ENCODE data around the gene BTBD19.
"Not testable (repeated sequence)": the region's sequence is repeated elsewhere in the genome, so short reads cannot be mapped to it uniquely, and the experiment has no call there.

BTBD19 gene

DNA sequence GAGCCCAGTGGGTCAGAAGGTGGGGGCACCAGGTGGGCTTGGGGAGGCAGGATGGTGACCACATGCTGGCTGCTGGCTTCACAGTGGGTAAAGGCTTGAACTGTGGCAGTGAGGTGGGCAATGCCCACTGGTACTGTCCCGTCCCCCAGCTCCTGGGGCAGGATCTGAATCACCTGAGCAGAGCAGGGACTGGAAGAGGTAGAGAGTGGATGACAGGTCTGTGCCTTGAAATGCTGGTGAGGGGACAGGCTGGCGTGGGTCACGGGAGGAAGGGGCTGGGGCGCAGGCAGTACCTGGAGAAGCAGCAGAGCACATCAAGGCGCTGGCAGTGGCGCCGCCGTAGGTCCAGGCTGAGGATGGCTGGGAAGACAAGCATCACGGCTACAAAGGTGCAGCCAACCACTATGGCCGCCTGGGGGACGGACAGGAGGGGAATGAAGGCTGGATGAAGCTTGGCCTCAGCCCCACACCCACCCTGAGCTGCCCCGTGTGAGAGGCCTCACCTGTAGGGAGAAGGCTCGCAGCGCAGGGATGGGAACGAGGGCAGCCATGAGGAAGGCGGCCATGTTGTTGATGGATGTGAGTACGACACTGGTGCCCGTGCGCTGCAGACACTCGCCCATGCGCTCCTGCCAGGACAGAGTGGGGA is 19.8 kb downstream of the BTBD19 start:
- no peak for DNase-seq (ENCODE audit: low spot score)

DNA sequence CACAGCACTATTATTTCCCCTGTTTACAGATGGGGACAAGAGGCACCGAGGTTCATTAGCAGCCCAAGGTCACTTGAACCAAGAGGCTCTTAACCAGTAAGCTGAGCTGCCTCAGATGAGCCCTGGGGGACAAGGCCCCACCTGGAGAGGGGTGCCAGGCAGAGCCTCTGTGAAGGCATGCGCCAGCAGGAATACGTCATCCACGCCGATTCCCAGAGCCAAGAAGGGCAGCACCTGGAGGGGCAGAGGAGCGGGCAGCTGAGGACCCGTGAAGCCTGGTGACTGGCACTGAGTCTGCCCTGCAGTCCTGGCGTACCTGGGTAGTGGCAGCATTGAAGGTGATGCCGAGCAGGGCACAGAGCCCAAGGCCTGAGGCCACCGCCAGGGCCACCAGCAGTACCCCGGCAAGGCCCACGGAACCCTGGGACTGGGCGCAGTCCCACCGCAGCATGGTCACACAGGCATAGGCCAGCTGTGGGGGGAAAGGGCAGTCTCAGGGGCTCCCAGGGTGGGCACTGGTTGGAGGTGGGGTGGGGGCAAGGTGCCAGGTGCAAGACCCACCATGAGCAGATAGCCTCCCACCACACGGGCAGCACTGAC is 20.6 kb downstream of the BTBD19 start:
- DNase-seq (ENCODE audit: low spot score) = no peak

DNA sequence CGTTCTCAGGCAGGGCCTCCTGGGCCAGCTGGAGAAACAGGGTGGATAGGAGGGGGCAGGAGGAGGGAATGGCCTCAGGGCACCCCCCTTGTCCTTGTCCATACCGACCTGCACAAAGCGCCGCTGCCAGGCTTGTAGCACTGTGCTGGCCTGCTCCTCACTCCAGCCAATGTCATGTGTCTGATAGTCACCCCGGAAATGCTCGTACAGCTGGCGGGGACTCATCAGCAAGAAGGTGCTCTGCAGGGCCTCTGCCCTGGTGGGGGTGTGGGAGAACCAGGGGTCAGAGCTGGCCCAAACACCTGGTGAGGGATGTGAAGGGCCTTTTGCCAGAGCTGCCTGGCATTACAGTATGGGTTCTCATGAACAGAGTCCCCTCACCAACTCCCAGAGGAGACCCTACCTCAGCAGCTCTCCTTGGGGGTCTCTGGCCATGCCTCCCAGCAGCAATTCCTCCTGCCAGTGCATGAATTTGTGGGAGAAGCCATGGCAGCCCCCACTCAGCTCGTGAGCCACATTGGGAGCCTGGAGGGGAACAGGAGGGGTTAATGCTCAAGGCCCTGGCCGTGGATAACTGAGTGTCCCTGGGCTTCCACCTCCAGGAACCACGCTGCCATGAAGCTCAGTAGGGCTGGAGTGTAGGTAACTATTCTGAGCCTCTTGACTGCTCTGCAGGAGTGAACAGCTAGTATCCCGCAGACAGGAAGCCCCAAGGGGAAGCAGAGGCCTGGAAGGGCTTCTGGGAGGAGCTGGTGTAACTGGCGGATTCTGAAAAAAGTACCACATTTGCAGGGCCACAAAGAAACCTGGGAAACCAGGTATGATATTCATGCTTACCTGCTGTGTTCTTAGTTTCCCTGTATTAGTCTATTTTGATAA is 21.4 kb downstream of the BTBD19 start:
- DNase-seq (ENCODE audit: low spot score) = no peak

DNA sequence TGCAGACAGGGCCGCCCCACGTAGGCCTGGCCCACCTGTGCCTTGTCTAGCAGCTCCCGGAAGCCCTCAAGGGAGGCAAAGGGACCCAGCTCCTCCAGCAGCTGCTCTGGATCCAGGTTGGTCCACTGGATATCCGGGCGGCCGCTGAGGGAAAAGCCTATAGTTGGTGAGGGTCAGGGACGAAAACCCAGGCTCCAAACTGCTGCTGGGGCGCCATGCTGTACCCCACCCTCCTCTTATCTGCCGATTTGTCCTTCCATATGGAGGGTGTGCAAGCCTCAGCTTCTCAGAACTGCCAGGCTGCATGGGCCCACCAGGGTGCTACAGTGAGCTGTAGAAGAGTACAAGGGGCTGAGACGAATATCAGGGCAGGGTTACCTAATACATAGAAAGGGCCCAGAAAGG is 22.6 kb downstream of the BTBD19 start:
- no peak for DNase-seq (ENCODE audit: low spot score)

DNA sequence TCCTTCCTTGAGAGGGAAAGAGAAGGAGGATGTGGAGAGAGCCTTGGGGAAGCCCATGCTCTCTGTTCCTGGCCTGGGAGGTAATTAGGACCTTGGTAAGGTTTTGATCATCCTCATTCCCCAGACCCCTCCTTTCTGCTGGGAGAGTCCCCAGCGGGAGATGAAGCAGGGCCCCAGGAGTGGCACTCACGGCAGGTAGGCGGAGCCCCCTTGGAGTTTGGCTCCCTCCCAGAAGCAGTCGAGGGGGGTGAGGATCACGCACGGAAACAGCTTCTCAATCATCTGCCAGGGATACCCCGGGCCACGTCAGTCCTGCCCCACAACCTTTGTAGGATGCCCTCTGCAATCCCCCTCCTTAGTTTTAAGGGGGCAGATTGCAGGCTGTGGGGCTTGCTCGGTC is 23.2 kb downstream of the BTBD19 start:
- DNase-seq (ENCODE audit: low spot score) = no peak

DNA sequence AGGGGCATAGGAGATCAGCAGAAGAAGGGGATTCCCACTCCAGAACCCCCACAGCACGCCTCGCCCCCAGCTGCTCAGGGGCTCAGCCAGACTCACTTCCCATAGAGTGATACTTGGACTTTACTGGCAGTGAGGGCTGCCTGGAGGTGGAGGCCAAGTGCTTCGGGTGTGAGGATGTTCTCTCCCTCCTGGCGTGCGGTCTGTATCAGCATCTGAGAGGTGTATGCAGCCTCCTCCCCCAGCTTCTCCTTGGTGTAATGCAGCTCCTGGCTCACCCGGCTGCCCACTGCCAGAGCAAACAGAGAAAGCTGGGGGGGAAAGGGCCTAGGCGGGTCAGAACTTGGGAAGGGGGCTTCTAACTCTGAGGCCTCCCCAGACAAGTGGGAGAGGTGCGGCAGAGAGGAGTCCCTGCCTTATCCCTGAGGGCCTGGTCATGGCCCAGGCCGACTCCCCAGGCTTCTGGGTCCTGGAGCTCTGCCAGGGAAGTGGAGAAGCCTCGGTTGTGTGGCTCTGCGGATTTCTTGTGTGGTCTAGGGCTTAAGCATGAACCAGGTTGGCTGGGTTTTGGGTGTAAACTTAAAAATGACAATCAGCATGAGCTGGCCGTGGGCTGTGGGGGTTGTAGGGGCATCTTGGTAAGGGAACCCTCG is 23.9 kb downstream of the BTBD19 start:
- DNase-seq (ENCODE audit: low spot score) = no peak

DNA sequence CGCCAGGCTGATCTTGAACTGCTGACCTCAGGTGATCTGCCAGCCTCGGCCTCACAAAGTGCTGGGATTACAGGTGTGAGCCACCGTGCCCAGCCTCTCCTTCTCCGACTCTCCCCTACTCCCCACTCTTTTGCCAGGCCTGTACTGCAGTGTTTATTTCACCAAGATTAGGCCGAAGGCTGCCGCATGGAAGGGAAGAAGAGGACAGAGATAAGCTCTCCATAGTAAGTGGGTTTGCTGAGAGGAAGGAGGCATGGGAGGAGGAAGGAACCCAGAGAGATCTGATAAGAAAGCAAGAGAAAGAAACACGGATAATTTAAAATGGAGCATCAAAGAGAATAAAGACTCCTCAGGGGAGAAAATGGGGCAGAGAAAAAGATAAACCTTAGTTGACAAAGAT is 26.0 kb downstream of the BTBD19 start:
- no peak for DNase-seq (ENCODE audit: low spot score)

DNA sequence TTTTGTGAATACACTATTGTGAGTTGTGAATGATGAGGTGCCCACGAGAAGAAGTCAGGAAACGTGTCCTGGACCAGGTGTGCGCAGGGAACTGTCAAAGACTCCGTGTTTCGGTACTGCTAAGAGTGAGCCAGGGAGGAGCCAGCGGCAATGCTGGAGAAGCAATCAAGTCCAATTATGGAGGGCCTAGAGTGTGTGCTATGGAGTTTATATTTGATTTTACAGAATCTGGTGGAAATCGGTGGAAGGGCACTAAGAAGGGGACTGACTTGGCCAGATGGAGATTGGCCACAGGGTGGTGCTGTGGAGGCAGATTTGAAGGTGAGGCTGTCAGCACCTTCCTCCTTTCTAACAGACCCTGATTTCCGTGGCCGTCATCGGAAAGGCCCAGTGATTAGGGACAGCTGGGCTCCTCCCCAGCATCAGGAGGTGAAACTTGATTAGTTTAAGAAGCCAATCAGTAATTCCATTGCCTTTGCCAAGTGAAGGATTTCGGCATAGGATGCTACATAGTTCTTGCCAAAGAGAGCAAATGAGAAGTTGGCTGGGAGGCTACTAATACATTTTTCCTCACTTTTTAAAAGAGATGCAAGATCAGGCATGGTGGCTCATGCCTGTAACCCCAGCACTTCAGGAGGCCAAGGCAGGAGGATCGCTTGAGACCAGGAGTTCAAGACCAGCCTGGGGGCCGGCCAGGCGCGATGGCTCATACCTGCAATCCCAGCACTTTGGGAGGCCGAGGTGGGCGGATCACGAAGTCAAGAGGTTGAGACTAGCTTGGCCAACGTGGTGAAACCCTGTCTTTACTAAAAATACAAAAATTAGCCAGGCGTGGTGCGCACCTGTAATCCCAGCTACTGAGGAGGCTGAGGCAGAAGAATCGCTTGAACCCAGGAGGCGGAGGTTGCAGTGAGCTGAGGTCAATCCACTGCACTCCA is 27.7 kb downstream of the BTBD19 start:
- DNase-seq (ENCODE audit: low spot score) = peak; percentile 71

DNA sequence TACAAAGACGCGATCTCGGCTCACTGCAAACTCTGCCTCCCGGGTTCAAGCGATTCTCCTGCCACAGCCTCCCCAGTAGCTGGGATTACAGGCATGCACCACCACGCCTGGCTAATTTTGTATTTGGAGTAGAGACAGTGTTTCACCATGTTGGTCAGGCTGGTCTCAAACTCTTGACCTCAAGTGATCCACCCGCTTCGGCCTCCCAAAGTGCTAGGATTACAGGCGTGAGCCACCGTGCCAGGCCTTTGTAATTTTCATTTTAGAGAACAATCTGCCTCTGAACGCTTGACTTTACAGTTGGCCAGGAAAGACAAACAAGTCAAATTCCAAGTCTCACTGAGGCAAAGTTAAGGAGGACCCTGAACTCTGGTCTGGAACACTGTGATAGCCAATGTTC is 30.0 kb downstream of the BTBD19 start:
- not testable (repeated sequence) for DNase-seq (ENCODE audit: low spot score)

DNA sequence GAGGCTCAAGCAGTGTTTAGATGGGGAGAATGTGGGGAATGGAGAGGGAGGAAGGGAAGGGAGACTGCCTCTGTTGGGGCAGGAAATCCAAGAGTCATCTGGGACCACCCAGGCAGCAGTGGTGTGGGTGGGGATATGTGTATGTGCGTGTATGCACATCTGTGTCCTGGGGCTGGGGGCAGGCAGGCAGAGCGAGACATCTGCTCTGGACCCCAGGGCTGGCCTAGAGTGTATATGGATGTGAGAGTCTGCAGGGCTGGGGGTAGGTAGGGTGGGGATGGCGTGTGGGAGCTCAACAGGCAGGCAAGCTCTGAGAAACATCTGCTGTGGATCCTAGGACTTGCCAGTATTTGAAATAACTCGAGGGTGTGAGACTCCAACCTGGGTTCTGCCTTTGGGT is 31.3 kb downstream of the BTBD19 start:
- no peak for DNase-seq (ENCODE audit: low spot score)

DNA sequence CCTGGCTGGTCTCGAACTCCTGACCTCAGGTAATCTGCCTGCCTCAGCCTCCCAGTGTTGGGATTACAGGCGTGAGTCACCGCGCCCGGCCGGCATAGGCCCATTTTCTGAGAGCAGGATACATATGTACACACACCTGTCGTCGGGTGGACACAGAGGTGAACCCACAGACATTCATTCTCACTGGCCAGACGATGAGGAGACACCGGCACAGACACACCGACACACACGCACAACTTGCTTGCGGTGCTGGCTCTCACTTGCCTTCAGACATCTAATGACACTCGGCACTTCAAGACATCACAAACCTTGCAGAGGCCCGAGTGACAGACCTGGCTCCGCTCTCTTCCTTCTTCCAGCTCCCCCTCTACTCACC is 34.2 kb downstream of the BTBD19 start:
- no peak for DNase-seq (ENCODE audit: low spot score)

DNA sequence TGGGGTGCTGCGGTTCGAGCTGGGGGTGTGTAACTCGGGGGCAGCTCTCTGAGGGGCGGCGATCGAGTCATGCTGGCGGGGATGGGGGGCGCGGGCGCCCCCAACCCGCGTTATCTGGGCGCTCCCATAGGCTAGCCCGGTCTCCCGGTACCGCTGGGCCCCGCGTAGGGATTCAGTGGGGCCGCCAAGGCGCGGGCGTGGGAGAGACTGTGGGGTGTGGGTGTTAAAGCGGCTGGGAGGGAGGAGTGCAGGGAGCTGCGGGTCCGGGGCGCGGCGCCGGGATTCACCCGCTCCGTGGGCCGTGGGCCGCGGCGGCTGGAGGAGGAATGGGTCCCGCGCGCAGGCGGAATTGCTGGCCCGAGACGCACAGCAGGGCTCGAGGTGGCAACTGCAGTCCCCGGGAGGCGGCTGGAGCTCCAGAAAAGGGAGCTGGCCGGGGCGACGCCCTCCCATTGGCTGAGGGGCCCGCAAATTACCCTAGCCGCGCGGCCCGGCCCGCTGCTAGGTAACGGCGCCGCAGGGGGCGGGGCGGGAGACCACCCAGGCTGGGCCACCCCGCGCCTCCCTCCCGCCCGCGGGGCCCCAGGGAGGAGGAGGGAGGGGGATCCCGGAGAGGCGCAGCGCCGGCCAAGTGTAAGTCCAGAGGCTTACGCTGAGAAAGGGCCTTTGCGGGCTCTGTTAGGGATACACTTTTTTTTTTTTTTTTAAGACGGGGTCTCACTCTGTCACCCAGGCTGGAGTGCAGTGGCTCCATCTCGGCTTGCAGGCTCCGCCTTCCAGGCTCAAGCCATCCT is 34.7 kb downstream of the BTBD19 start, which contains the start of gene PTCH2:
TSS of gene PTCH2 (minus strand) at position 392 of the 794 bp plus-strand sequence. CDS start at position 71, 321 bp downstream.
- peak; percentile 25 for DNase-seq (ENCODE audit: low spot score)

DNA sequence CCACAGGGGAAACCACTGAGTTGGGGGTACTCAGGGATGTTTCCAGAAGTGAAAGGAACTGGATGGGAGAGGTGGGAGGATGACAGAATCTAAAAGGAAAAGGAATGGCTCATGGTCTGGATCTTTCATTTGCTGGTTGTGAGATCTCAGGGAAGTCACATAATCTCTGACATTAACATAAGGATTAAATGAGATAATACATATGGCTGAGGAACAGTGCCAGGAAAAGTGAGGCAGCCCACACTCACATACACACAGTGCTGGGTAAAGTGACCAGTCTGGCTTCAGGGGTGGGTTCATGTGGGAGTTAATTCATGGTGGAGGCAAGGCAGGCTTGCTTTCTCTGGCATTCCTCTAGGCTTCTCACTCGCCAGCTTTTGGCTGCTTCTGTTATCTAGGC is 38.7 kb downstream of the BTBD19 start:
- no peak for DNase-seq (ENCODE audit: low spot score)

DNA sequence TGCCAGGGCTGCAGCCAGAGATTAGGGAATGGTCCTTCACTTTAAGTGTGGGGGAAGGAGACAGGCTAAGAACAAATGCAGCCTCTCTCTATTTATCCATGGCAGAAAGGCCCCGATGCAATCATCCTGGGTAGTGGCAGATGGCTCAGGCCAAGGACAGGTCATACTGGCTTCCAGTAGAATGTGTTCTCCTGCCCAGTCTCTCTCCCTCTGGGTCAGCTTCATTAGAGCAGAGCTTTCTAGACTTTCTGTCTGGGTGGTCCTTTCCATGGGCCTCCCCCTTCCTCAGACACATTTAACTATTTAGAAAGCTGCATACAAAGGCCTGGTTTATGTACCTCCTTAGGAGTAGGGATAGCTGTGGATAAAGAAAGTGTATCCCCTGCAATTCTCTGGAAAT is 39.5 kb downstream of the BTBD19 start:
- no peak for DNase-seq (ENCODE audit: low spot score)

DNA sequence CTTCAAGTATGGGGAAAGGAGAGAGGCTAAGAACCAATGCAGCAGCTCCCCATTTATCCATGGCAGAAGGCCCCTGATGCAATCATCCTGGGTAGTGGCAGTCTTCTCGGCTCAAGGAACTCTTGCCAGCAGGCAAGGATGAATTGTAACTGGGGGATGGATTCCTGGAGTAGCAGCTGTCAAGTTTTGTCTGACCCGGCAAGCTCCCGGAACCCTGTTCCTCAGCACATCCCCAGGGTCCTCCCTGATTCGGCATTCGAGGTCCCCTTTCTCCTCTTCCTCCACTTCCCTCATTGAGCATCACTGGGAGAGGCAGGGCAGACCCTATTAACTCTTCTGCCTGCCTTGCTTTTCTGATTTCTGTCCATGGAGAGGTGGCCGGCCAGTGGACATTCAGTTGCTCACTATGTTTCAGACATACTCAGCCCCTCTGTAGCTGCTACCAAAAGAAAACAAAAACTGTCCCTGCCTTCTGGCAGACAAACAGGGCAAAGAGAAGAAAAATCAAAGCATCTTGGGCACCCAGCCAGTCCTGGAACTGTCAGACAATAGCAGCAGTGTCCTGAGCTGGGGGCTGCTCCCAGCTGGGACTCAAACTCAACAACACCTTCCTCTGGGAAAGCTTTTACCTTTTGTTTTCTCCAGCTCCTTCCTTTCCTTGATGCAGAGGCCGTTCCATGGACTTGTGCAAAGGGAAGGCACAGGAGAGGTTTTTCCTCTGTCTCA is 40.3 kb downstream of the BTBD19 start:
- DNase-seq (ENCODE audit: low spot score) = no peak

DNA sequence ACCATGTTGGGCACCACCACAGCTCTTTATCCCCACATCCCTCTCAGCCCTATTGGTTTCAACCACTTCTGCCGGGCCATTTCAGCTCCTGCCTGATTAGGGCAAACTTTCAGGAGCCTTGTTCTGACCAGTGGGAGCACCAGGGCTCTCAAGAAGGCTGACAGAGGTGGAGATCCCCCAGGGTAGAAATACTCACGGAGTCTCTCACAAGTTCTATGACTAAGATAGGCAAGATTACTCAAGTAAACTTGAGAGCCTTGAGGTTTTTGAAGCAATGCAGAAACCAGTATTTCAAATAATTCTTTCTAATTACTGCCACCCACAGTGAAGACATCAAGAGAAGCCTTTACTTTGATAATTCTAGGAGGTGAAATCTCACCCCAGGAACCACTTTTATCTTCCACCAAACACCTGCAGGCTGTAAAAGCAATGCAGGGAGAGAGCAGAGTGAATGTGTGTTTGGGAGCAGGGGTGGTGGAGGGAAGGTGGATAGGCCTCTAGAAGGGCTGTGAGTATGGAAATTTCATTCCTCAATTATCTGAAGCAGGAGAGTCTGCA is 41.3 kb downstream of the BTBD19 start:
- DNase-seq (ENCODE audit: low spot score) = no peak

DNA sequence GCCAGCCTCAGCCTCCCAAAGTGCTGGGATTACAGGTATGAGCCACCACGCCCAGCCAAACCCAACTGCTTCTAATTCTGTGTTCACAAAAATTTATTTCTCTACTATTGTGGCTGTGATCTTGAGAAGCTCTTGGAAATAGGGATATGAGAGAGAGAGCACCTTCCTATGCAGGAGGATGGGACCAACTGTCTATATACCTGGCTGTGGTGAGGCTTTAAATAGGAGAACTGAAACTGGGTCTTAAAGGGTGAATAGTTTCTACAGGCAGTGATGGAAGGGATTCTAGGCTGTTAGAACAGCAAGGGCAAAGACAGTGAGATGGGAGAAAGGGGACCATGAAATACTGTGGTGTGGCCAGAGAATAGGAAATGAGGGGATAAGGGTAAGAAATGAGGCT is 43.0 kb downstream of the BTBD19 start:
- DNase-seq (ENCODE audit: low spot score) = no peak

DNA sequence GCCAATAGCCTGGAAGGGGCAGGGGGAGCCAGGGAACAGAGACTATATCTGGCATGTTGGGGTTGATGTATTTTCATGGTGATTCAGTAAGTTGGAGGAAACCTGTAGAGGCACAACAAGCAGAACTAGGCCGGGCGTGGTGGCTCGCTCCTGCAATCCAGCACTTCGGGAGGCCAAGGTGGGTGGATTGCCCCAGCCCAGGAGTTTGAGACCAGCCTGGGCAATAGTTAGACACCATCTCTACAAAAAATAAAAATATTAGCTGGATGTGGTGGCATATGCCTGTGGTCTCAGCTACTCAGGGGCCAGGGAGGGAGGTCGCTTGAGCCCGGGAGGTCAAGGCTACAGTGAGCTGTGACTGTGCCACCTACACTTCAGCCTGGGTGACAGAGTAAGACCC is 44.9 kb downstream of the BTBD19 start:
- DNase-seq (ENCODE audit: low spot score) = no peak

DNA sequence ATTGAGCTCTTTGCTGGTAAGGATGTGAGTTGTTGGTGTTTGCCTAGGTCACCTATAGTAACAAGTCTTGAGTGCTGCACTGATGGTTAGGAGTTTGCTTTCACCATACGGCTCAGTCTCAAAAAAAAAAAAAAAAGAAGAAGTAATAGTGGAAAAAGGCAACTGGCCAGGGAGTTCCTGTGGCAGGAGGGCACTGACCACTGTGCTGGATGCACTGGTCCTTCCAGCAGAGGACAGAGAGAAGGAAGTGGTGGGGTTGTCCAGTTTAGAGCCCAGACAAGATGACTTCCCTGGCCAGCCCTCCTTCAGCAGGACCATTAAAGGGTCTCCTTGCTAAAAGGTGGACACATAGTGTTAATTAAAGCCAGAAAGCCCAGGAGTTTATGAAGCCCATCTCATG is 46.6 kb downstream of the BTBD19 start:
- no peak for DNase-seq (ENCODE audit: low spot score)

DNA sequence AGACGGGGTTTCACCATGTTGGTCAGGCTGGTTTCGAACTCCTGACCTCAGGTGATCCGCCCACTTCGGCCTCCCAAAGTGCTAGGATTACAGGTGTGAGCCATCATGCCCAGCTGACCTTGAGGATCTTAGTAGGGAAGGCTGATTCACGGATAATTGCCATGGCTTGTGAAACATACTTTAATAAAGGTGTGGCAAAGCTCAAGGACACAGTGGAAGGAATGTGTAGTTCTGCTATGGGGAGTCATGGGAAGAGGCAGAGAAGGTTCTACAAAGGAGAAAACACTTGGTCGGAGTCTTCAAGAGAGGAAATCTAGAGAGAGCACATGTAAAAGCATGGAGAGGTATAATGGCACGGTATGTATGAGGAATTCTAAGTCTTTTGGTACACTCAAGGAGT is 47.4 kb downstream of the BTBD19 start:
- DNase-seq (ENCODE audit: low spot score) = no peak

Data from LoVo (cell line).